Measurements from ENCODE around the gene CLTB. TPM values are rescaled to one million over a fixed set of nuclear protein-coding genes. Genes with fewer than 3 reads are reported as not detected.

Gene CLTB
- total RNA-seq, 2 experiments from 2014 or later, result 39.3 to 47.8 TPM

GRCh38 chr5:176400382-176401156, 15.8 kb downstream of the CLTB start:
- ChIA-PET POLR2A (no interaction called here), CTCF (interaction anchor here (0.6 kb wide), 1 partner anchor 1306 kb away, joined by 3 read pairs; no protein-coding TSS in a partner anchor)
- Mint-ChIP-seq H3K27me3 (no peaks in the 10 kb centered on the region), H3K4me3 (no peak overlapping the region), H3K9me3 (ENCODE audit: low read depth) (no peaks in the 10 kb centered on the region), H3K36me3 (ENCODE audit: low read depth) (peaks cover 9% of the 10 kb centered on the region), H3K4me1 (no peaks in the 10 kb centered on the region), H3K27ac (no peak overlapping the region)
- intact Hi-C loops (cut with DNase I, micrococcal nuclease), result no loop called here
- ATAC-seq (no peak), DNase-seq (no peak)

- peaks cover 10% of the 10 kb centered on the region for H3K36me3 Mint-ChIP-seq (ENCODE audit: low read depth)
- no peak overlapping the region for H3K4me3 Mint-ChIP-seq
- DNase-seq (no peak), ATAC-seq (no peak)
- no peaks in the 10 kb centered on the region for H3K4me1 Mint-ChIP-seq
- H3K27ac Mint-ChIP-seq, result no peak overlapping the region
- ChIA-PET CTCF (no interaction called here), POLR2A (no interaction called here)
- no peaks in the 10 kb centered on the region for H3K9me3 Mint-ChIP-seq (ENCODE audit: low read depth)
- intact Hi-C loops (cut with DNase I, micrococcal nuclease), result no loop called here
- no peaks in the 10 kb centered on the region for H3K27me3 Mint-ChIP-seq
Measured at GRCh38 chr5:176397736-176398420, 18.5 kb downstream of the CLTB start.

GRCh38 chr5:176396330-176396729, 20.0 kb downstream of the CLTB start:
- intact Hi-C loops (cut with DNase I, micrococcal nuclease), result no loop called here
- H3K27ac Mint-ChIP-seq, result no peak overlapping the region
- H3K4me1 Mint-ChIP-seq, result no peaks in the 10 kb centered on the region
- ATAC-seq (no peak), DNase-seq (no peak)
- peaks cover 7% of the 10 kb centered on the region for H3K36me3 Mint-ChIP-seq (ENCODE audit: low read depth)
- ChIA-PET POLR2A (no interaction called here), CTCF (no interaction called here)
- H3K9me3 Mint-ChIP-seq (ENCODE audit: low read depth), result no peaks in the 10 kb centered on the region
- no peaks in the 10 kb centered on the region for H3K27me3 Mint-ChIP-seq
- H3K4me3 Mint-ChIP-seq, result no peak overlapping the region

GRCh38 chr5:176394881-176395675, 21.3 kb downstream of the CLTB start:
- H3K27ac Mint-ChIP-seq, result no peak overlapping the region
- no peak for ATAC-seq
- peaks cover 13% of the 10 kb centered on the region for H3K36me3 Mint-ChIP-seq (ENCODE audit: low read depth)
- H3K27me3 Mint-ChIP-seq, result no peaks in the 10 kb centered on the region
- H3K4me1 Mint-ChIP-seq, result no peaks in the 10 kb centered on the region
- intact Hi-C loops (cut with DNase I, micrococcal nuclease), result no loop called here
- DNase-seq, result no peak
- CTCF ChIA-PET, result interaction anchor here (0.8 to 1.2 kb wide), 3 partner anchors 16 to 184 kb away, joined by 3 to 4 read pairs (median 3); partner anchors contain the start of gene CLTB
- H3K9me3 Mint-ChIP-seq (ENCODE audit: low read depth), result no peaks in the 10 kb centered on the region
- H3K4me3 Mint-ChIP-seq, result no peak overlapping the region
- POLR2A ChIA-PET, result no interaction called here

GRCh38 chr5:176394096-176394495, 22.2 kb downstream of the CLTB start:
- ATAC-seq, result no peak
- intact Hi-C loops (cut with DNase I, micrococcal nuclease), result no loop called here
- Mint-ChIP-seq H3K9me3 (ENCODE audit: low read depth) (no peaks in the 10 kb centered on the region), H3K4me3 (no peak overlapping the region), H3K4me1 (peaks cover 4% of the 10 kb centered on the region), H3K27ac (no peak overlapping the region), H3K27me3 (no peaks in the 10 kb centered on the region), H3K36me3 (ENCODE audit: low read depth) (peaks cover 18% of the 10 kb centered on the region)
- POLR2A ChIA-PET, result no interaction called here
- no peak for DNase-seq
- CTCF ChIA-PET, result interaction anchor here (0.6 to 1.2 kb wide), 4 partner anchors 15 to 660 kb away, joined by 3 read pairs; partner anchors contain the start of gene FAF2

- Mint-ChIP-seq H3K4me1 (peaks cover 4% of the 10 kb centered on the region), H3K27ac (no peak overlapping the region), H3K36me3 (ENCODE audit: low read depth) (peaks cover 23% of the 10 kb centered on the region), H3K27me3 (no peaks in the 10 kb centered on the region), H3K4me3 (no peak overlapping the region), H3K9me3 (ENCODE audit: low read depth) (no peaks in the 10 kb centered on the region)
- POLR2A ChIA-PET, result interaction anchor here (0.6 kb wide), 1 partner anchor 741 kb away, joined by 3 read pairs; the partner anchor contains the start of gene NSD1
- intact Hi-C loops (cut with DNase I, micrococcal nuclease), result no loop called here
- no peak for DNase-seq
- no peak for ATAC-seq
- CTCF ChIA-PET, result no interaction called here
Measured at GRCh38 chr5:176392526-176392925, 23.8 kb downstream of the CLTB start.

- H3K27ac Mint-ChIP-seq, result no peak overlapping the region
- no peak overlapping the region for H3K4me3 Mint-ChIP-seq
- ATAC-seq (no peak), DNase-seq (no peak)
- intact Hi-C loops (cut with DNase I, micrococcal nuclease), result no loop called here
- no peaks in the 10 kb centered on the region for H3K9me3 Mint-ChIP-seq (ENCODE audit: low read depth)
- CTCF ChIA-PET, result no interaction called here
- POLR2A ChIA-PET, result no interaction called here
- peaks cover 28% of the 10 kb centered on the region for H3K36me3 Mint-ChIP-seq (ENCODE audit: low read depth)
- peaks cover 7% of the 10 kb centered on the region for H3K4me1 Mint-ChIP-seq
- no peaks in the 10 kb centered on the region for H3K27me3 Mint-ChIP-seq
Measured at GRCh38 chr5:176391999-176392398, 24.3 kb downstream of the CLTB start.

GRCh38 chr5:176391479-176391878, 24.9 kb downstream of the CLTB start:
- intact Hi-C loops (cut with DNase I, micrococcal nuclease), result no loop called here
- no peaks in the 10 kb centered on the region for H3K27me3 Mint-ChIP-seq
- H3K27ac Mint-ChIP-seq, result no peak overlapping the region
- no peaks in the 10 kb centered on the region for H3K9me3 Mint-ChIP-seq (ENCODE audit: low read depth)
- peaks cover 13% of the 10 kb centered on the region for H3K4me1 Mint-ChIP-seq
- no peak for DNase-seq
- H3K4me3 Mint-ChIP-seq, result no peak overlapping the region
- ChIA-PET CTCF (interaction anchor here (0.6 kb wide), 1 partner anchor 227 kb away, joined by 3 read pairs; no protein-coding TSS in a partner anchor), POLR2A (no interaction called here)
- peaks cover 33% of the 10 kb centered on the region for H3K36me3 Mint-ChIP-seq (ENCODE audit: low read depth)
- ATAC-seq, result no peak

- Mint-ChIP-seq H3K36me3 (ENCODE audit: low read depth) (peaks cover 50% of the 10 kb centered on the region), H3K9me3 (ENCODE audit: low read depth) (no peaks in the 10 kb centered on the region), H3K4me3 (peak overlapping the region; percentile 95), H3K27me3 (no peaks in the 10 kb centered on the region), H3K27ac (peak overlapping the region; percentile 100), H3K4me1 (peaks cover 31% of the 10 kb centered on the region)
- intact Hi-C loops (cut with DNase I, micrococcal nuclease), result loop anchor here (1.0 to 2.0 kb wide), 10 partner anchors 27 to 1037 kb away; partner anchors contain the start of genes FAF2 (in 2 of the 2), KIAA1191 (in 2 of the 2), CLTB (in 1 of the 2) and GRK6 (in 1 of the 2)
- CTCF ChIA-PET, result interaction anchor here (0.7 kb wide), 1 partner anchor 29 kb away, joined by 4 read pairs; no protein-coding TSS in a partner anchor
- peak; percentile 43 for ATAC-seq
- DNase-seq, result no peak
- POLR2A ChIA-PET, result interaction anchor here (0.7 to 1.7 kb wide), 4 partner anchors 25 to 148 kb away, joined by 3 to 5 read pairs (median 4); partner anchors contain the start of genes KIAA1191 and RNF44
Measured at GRCh38 chr5:176389135-176390123, 26.9 kb downstream of the CLTB start.

GRCh38 chr5:176388444-176389134, 27.8 kb downstream of the CLTB start, which contains the start of the genes HIGD2A and NOP16:
Gene HIGD2A (plus strand): TSS chr5:176388751. CDS start chr5:176388820, 69 bp downstream.
Gene NOP16 (minus strand): TSS chr5:176388598. CDS start chr5:176388539, 59 bp downstream.
- Mint-ChIP-seq H3K4me1 (peaks cover 31% of the 10 kb centered on the region), H3K36me3 (ENCODE audit: low read depth) (peaks cover 57% of the 10 kb centered on the region), H3K27me3 (no peaks in the 10 kb centered on the region), H3K4me3 (peak within 1 kb of the TSS; percentile 95), H3K9me3 (ENCODE audit: low read depth) (no peaks in the 10 kb centered on the region), H3K27ac (peak within 1 kb of the TSS; percentile 100)
- DNase-seq (peak; percentile 100), ATAC-seq (peak; percentile 93)
- CTCF ChIA-PET, result interaction anchor here (0.6 to 1.6 kb wide), 3 partner anchors 9 to 45 kb away, joined by 3 to 4 read pairs (median 3); no protein-coding TSS in a partner anchor
- intact Hi-C loops (cut with DNase I, micrococcal nuclease), result loop anchor here (1.0 to 2.0 kb wide), 11 partner anchors 23 to 1038 kb away; partner anchors contain the start of genes ARL10 (in 2 of the 2), FAF2 (in 2 of the 2), KIAA1191 (in 2 of the 2) and RNF44 (in 2 of the 2)
- POLR2A ChIA-PET, result interaction anchor here (0.5 to 1.7 kb wide), 6 partner anchors 11 to 149 kb away, joined by 3 to 5 read pairs (median 4); partner anchors contain the start of genes KIAA1191 and RNF44
